DMS114 treated with DMSO at 0.1 percent for 48 hours (cell line): ENCODE results near the gene NCAM1.

Experiments
- DNase-seq: peaks from one replicate; lab custom pipeline; 2025; ENCODE audit not compliant: unreplicated experiment; lab: John Stamatoyannopoulos, UW

Gene NCAM1

GRCh38 chr11:112967082-112967481, 5.9 kb downstream of the NCAM1 start:
- DNase-seq, result no peak

GRCh38 chr11:112968941-112969713, 7.9 kb downstream of the NCAM1 start:
- DNase-seq, result no peak

- DNase-seq, result no peak
Observed at GRCh38 chr11:112971195-112971594, 10.0 kb downstream of the NCAM1 start.

- DNase-seq, result no peak
Observed at GRCh38 chr11:112971827-112972226, 10.6 kb downstream of the NCAM1 start.

- DNase-seq, result no peak
Observed at GRCh38 chr11:112972399-112973145, 11.4 kb downstream of the NCAM1 start.

GRCh38 chr11:112975051-112975450, 13.8 kb downstream of the NCAM1 start:
- no peak for DNase-seq

GRCh38 chr11:112975493-112975892, 14.3 kb downstream of the NCAM1 start:
- no peak for DNase-seq

GRCh38 chr11:112977755-112978154, 16.5 kb downstream of the NCAM1 start:
- DNase-seq, result no peak

- no peak for DNase-seq
Observed at GRCh38 chr11:112983887-112984286, 22.7 kb downstream of the NCAM1 start.

GRCh38 chr11:112989198-112989597, 28.0 kb downstream of the NCAM1 start:
- DNase-seq, result no peak

GRCh38 chr11:112993808-112994207, 32.6 kb downstream of the NCAM1 start:
- DNase-seq, result no peak

GRCh38 chr11:112995423-112996090, 34.3 kb downstream of the NCAM1 start:
- no peak for DNase-seq

GRCh38 chr11:112996994-112997393, 35.8 kb downstream of the NCAM1 start:
- DNase-seq, result no peak

GRCh38 chr11:112997857-112998466, 36.7 kb downstream of the NCAM1 start:
- DNase-seq, result no peak

- DNase-seq, result no peak
Observed at GRCh38 chr11:112999520-112999919, 38.3 kb downstream of the NCAM1 start.

GRCh38 chr11:113001709-113002108, 40.5 kb downstream of the NCAM1 start:
- DNase-seq, result no peak

GRCh38 chr11:113006896-113007445, 45.8 kb downstream of the NCAM1 start:
- no peak for DNase-seq

- DNase-seq, result no peak
Observed at GRCh38 chr11:113014262-113015097, 53.3 kb downstream of the NCAM1 start.

GRCh38 chr11:113015098-113015455, 53.9 kb downstream of the NCAM1 start:
- DNase-seq, result no peak

GRCh38 chr11:113016905-113017304, 55.7 kb downstream of the NCAM1 start:
- DNase-seq, result no peak
